Nephron progenitor cell (in vitro differentiated cells): Measurements from ENCODE around the gene BLOC1S4.

Source experiments
- DNase-seq: peaks from one replicate; pipeline ENCODE4 v3.0.0; 2021
- H3K27ac Mint-ChIP-seq: 2 replicates; pipeline ENCODE4 v1.8.0; 2021; ENCODE audit warnings: mild to moderate bottlenecking, moderate library complexity, mixed read lengths
- H3K27me3 Mint-ChIP-seq: 2 replicates; pipeline ENCODE4 v1.8.0; 2021; ENCODE audit warnings: mild to moderate bottlenecking, low read depth, mixed read lengths; ENCODE audit not compliant: poor library complexity
- H3K36me3 Mint-ChIP-seq: 2 replicates; pipeline ENCODE4 v1.8.0; 2021; ENCODE audit warnings: low read depth, mixed read lengths
- H3K4me1 Mint-ChIP-seq: 2 replicates; pipeline ENCODE4 v1.8.0; 2021; ENCODE audit warnings: mixed read lengths
- H3K4me3 Mint-ChIP-seq: 2 replicates; pipeline ENCODE4 v1.8.0; 2021; ENCODE audit warnings: mild to moderate bottlenecking, moderate library complexity, mixed read lengths
- H3K9me3 Mint-ChIP-seq: 2 replicates; pipeline ENCODE4 v1.8.0; 2021; ENCODE audit warnings: mild to moderate bottlenecking, moderate library complexity, mixed read lengths
- CTCF ChIP-seq: fragments of 200-600 bp; sonication (generic); IDR thresholded peaks from 2 replicates; pipeline ENCODE4 v1.5.0; 2021; ENCODE audit warnings: antibody characterized with exemption

Gene BLOC1S4

GRCh38 chr4:6719611-6720179 is 3.7 kb downstream of the BLOC1S4 start:
- Mint-ChIP-seq H3K4me3 (no peak overlapping the region), H3K9me3 (peaks cover 8% of the 10 kb centered on the region), H3K36me3 (peaks cover 6% of the 10 kb centered on the region), H3K27ac (no peak overlapping the region), H3K27me3 (peaks cover 11% of the 10 kb centered on the region), H3K4me1 (peaks cover 36% of the 10 kb centered on the region)
- TF ChIP-seq CTCF, result no peak
- DNase-seq, result no peak

GRCh38 chr4:6720202-6720699 is 4.3 kb downstream of the BLOC1S4 start:
- H3K27me3 Mint-ChIP-seq, result peaks cover 6% of the 10 kb centered on the region
- peaks cover 6% of the 10 kb centered on the region for H3K36me3 Mint-ChIP-seq
- no peak overlapping the region for H3K27ac Mint-ChIP-seq
- H3K9me3 Mint-ChIP-seq, result peaks cover 7% of the 10 kb centered on the region
- DNase-seq, result peak; percentile 98
- no peak overlapping the region for H3K4me3 Mint-ChIP-seq
- H3K4me1 Mint-ChIP-seq, result peaks cover 38% of the 10 kb centered on the region
- TF ChIP-seq CTCF, result peak; percentile 97

- Mint-ChIP-seq H3K27ac (no peak overlapping the region), H3K4me3 (no peak overlapping the region)
- DNase-seq, result no peak
Observed at GRCh38 chr4:6721121-6721520, 5.1 kb downstream of the BLOC1S4 start.

GRCh38 chr4:6722891-6723290 is 6.9 kb downstream of the BLOC1S4 start:
- no peak overlapping the region for H3K27ac Mint-ChIP-seq
- DNase-seq, result no peak
- no peak overlapping the region for H3K4me3 Mint-ChIP-seq
- H3K4me1 Mint-ChIP-seq, result peaks cover 32% of the 10 kb centered on the region
- peaks cover 6% of the 10 kb centered on the region for H3K36me3 Mint-ChIP-seq
- peaks cover 2% of the 10 kb centered on the region for H3K27me3 Mint-ChIP-seq
- no peak for TF ChIP-seq CTCF
- no peaks in the 10 kb centered on the region for H3K9me3 Mint-ChIP-seq

More at GRCh38 chr4:6721121-6721520, 5.1 kb downstream of the BLOC1S4 start:
- H3K27me3 Mint-ChIP-seq, result peaks cover 2% of the 10 kb centered on the region
- H3K9me3 Mint-ChIP-seq, result no peaks in the 10 kb centered on the region
- peaks cover 6% of the 10 kb centered on the region for H3K36me3 Mint-ChIP-seq
- no peak for TF ChIP-seq CTCF
- peaks cover 32% of the 10 kb centered on the region for H3K4me1 Mint-ChIP-seq

- H3K27me3 Mint-ChIP-seq, result peaks cover 2% of the 10 kb centered on the region
- no peak overlapping the region for H3K4me3 Mint-ChIP-seq
- no peak overlapping the region for H3K27ac Mint-ChIP-seq
- no peak for TF ChIP-seq CTCF
- peaks cover 34% of the 10 kb centered on the region for H3K4me1 Mint-ChIP-seq
- no peaks in the 10 kb centered on the region for H3K9me3 Mint-ChIP-seq
- peaks cover 4% of the 10 kb centered on the region for H3K36me3 Mint-ChIP-seq
- no peak for DNase-seq
Observed at GRCh38 chr4:6723851-6724250, 7.9 kb downstream of the BLOC1S4 start.
